Uterus (tissue), 4 donors: Measurements from ENCODE around the gene NANP. TPM values are rescaled to one million over a fixed set of nuclear protein-coding genes. Genes with fewer than 3 reads are reported as not detected.

Source experiments
- DNase-seq, 2 donors: peaks; one replicate each; pipeline ENCODE4 v3.0.0-alpha.2; 2019 to 2020
- H3K27ac ChIP-seq, 2 donors: fragments of 200-600 bp; sonication (generic); 1 replicate in 1 of 2; 2 replicates in 1 of 2; pipeline ENCODE4 v1.5.1; 2016 to 2018
- H3K27me3 ChIP-seq, 2 donors: fragments of 200-600 bp; sonication (generic); one replicate each; pipeline ENCODE4 v1.5.1; 2018 to 2019; ENCODE audit warnings: control low read depth in 1 of 2
- H3K36me3 ChIP-seq, 2 donors: fragments of 200-600 bp; sonication (generic); one replicate each; pipeline ENCODE4 v1.5.1; 2019; ENCODE audit warnings: control low read depth in 1 of 2
- H3K4me1 ChIP-seq, 2 donors: fragments of 200-600 bp; sonication (generic); one replicate each; pipeline ENCODE4 v1.5.1; 2018 to 2019; ENCODE audit warnings: control low read depth in 1 of 2
- H3K4me3 ChIP-seq, 2 donors: fragments of 200-600 bp; sonication (generic); 1 replicate in 1 of 2; 2 replicates in 1 of 2; pipeline ENCODE4 v1.5.1; 2018 to 2019; ENCODE audit warnings: mild to moderate bottlenecking in 1 of 2
- H3K9me3 ChIP-seq, 2 donors: fragments of 200-600 bp; sonication (generic); one replicate each; pipeline ENCODE4 v1.5.1; 2019; ENCODE audit warnings: control low read depth in 1 of 2
- CTCF ChIP-seq, 4 experiments: fragments of 200-600 bp in 2 of 4; fragments of 450-650 bp in 2 of 4; sonication (generic) in 2 of 4; IDR thresholded peaks; one replicate each; pipeline ENCODE4 v1.5.1; 2016 to 2019; ENCODE audit warnings: antibody characterized with exemption in 4 of 4, mild to moderate bottlenecking in 2 of 4, moderate library complexity in 1 of 4
- POLR2A ChIP-seq, 2 donors: fragments of 450-650 bp; IDR thresholded peaks; one replicate each; pipeline ENCODE4 v1.6.1; 2016; ENCODE audit warnings: antibody characterized with exemption in 2 of 2, mild to moderate bottlenecking in 1 of 2, moderate library complexity in 1 of 2
- intact Hi-C: fragments of 100-400 bp; cut with DNase I; formaldehyde crosslinking; loops from one replicate; pipeline ENCODE4 v1.15.1; 2023; ENCODE audit warnings: low total_unique reads
- total RNA-seq, 4 donors: library from RNA; depleted of rRNA in 3 of 4; stranded (reverse); fragments of >200 nt in 3 of 4; gene quantifications; one replicate each; pipeline versions ENCODE4 v1.1.0 to v1.2.4, GENCODE V29; 2014 to 2023
- donor health status: DM: yes; HTN: yes; CAD: no.

The NANP gene
- total RNA-seq, 4 donors from 2014 or later: 0.88 to 10.9 (median 4.0) TPM

GRCh38 chr20:25570148-25570530, 53.7 kb downstream of the NANP start:
- Histone ChIP-seq H3K27me3 (no peaks in the 10 kb centered on the region), H3K9me3 (no peaks in the 10 kb centered on the region)
- intact Hi-C loops: no loop called here

GRCh38 chr20:25567286-25567685, 56.5 kb downstream of the NANP start:
- Histone ChIP-seq H3K27ac (no peak overlapping the region), H3K4me3 (no peak overlapping the region), H3K27me3 (no peaks in the 10 kb centered on the region), H3K9me3 (no peaks in the 10 kb centered on the region), H3K36me3 (no peaks in the 10 kb centered on the region), H3K4me1 (no peaks in the 10 kb centered on the region)
- intact Hi-C loops: no loop called here
- no peak for DNase-seq
- no peak for TF ChIP-seq CTCF (IDR thresholded peaks at IDR 0.05)
- TF ChIP-seq POLR2A (IDR thresholded peaks at IDR 0.05): no peak

More at GRCh38 chr20:25570148-25570530, 53.7 kb downstream of the NANP start:
- H3K27ac ChIP-seq: no peak overlapping the region
- no peaks in the 10 kb centered on the region for H3K36me3 ChIP-seq
- DNase-seq: no peak
- no peak overlapping the region for H3K4me3 ChIP-seq
- H3K4me1 ChIP-seq: no peaks in the 10 kb centered on the region
- TF ChIP-seq POLR2A (IDR thresholded peaks at IDR 0.05): no peak
- no peak for TF ChIP-seq CTCF (IDR thresholded peaks at IDR 0.05)

- intact Hi-C loops: no loop called here
Observed at GRCh38 chr20:25566821-25567220, 57.0 kb downstream of the NANP start.

GRCh38 chr20:25565578-25566157, 58.1 kb downstream of the NANP start:
- no peak for DNase-seq
- no peaks in the 10 kb centered on the region for H3K9me3 ChIP-seq
- no peak for TF ChIP-seq POLR2A (IDR thresholded peaks at IDR 0.05)
- TF ChIP-seq CTCF (IDR thresholded peaks at IDR 0.05): no peak
- no peaks in the 10 kb centered on the region for H3K36me3 ChIP-seq
- H3K27me3 ChIP-seq: no peaks in the 10 kb centered on the region
- intact Hi-C loops: no loop called here
- no peak overlapping the region for H3K4me3 ChIP-seq
- no peaks in the 10 kb centered on the region for H3K4me1 ChIP-seq
- no peak overlapping the region for H3K27ac ChIP-seq

More at GRCh38 chr20:25566821-25567220, 57.0 kb downstream of the NANP start:
- Histone ChIP-seq H3K4me1 (no peaks in the 10 kb centered on the region), H3K27me3 (no peaks in the 10 kb centered on the region), H3K36me3 (no peaks in the 10 kb centered on the region), H3K4me3 (no peak overlapping the region), H3K27ac (no peak overlapping the region), H3K9me3 (no peaks in the 10 kb centered on the region)
- no peak for TF ChIP-seq CTCF (IDR thresholded peaks at IDR 0.05)
- TF ChIP-seq POLR2A (IDR thresholded peaks at IDR 0.05): no peak
- no peak for DNase-seq

- no peak for DNase-seq
- Histone ChIP-seq H3K4me3 (no peak overlapping the region), H3K36me3 (no peaks in the 10 kb centered on the region), H3K27ac (no peak overlapping the region), H3K27me3 (no peaks in the 10 kb centered on the region), H3K9me3 (no peaks in the 10 kb centered on the region), H3K4me1 (no peaks in the 10 kb centered on the region)
- intact Hi-C loops: no loop called here
- TF ChIP-seq POLR2A (IDR thresholded peaks at IDR 0.05) (no peak), CTCF (IDR thresholded peaks at IDR 0.05) (no peak)
Observed at GRCh38 chr20:25563876-25564275, 59.9 kb downstream of the NANP start.
